CD14-positive monocyte (primary cell): Measurements from ENCODE around the gene AFF3. TPM values are rescaled to one million over a fixed set of nuclear protein-coding genes. Genes with fewer than 3 reads are reported as not detected.

ENCODE experiments used
- DNase-seq, 3 donors: peaks; one replicate each; pipeline ENCODE4 v3.0.0-alpha.2; 2011 to 2022
- H2AFZ ChIP-seq: 2 replicates; pipeline ENCODE4 v1.6.0; 2012; ENCODE audit warnings: mild to moderate bottlenecking, low read depth, low read length, inconsistent platforms; ENCODE audit not compliant: insufficient read depth, poor library complexity, severe bottlenecking
- H3K27ac ChIP-seq, 2 donors: 1 replicate in 1 of 2; 2 replicates in 1 of 2; pipeline ENCODE4 v1.5.1; 2012 to 2013; ENCODE audit warnings: low read length in 2 of 2, control low read depth in 1 of 2, inconsistent platforms in 1 of 2, low read depth in 1 of 2, mild to moderate bottlenecking in 1 of 2
- H3K27me3 ChIP-seq, 2 donors: one replicate each; pipeline versions ENCODE4 v1.6.0 to v1.6.1; 2011 to 2013; ENCODE audit warnings: low read length in 2 of 2; ENCODE audit not compliant: control insufficient read depth in 2 of 2, insufficient read depth in 2 of 2
- H3K36me3 ChIP-seq, 2 donors: replicated peaks in 1 of 2; 1 replicate in 1 of 2; 2 replicates in 1 of 2; pipeline versions ENCODE4 v1.5.1 to v1.6.1; 2012 to 2013; ENCODE audit warnings: low read length in 2 of 2, control low read depth in 1 of 2, inconsistent platforms in 1 of 2, mild to moderate bottlenecking in 1 of 2; ENCODE audit not compliant: insufficient read depth in 2 of 2, control insufficient read depth in 1 of 2
- H3K4me1 ChIP-seq, 2 donors: 1 replicate in 1 of 2; 2 replicates in 1 of 2; pipeline versions ENCODE4 v1.5.1 to v1.6.1; 2012 to 2013; ENCODE audit warnings: low read length in 2 of 2, control low read depth in 1 of 2, inconsistent platforms in 1 of 2, mild to moderate bottlenecking in 1 of 2, moderate library complexity in 1 of 2; ENCODE audit not compliant: insufficient read depth in 2 of 2, control insufficient read depth in 1 of 2
- H3K4me2 ChIP-seq: replicated peaks from 2 replicates; pipeline ENCODE3; 2012; ENCODE audit warnings: low read length, moderate library complexity, mild to moderate bottlenecking; ENCODE audit not compliant: poor library complexity, severe bottlenecking; ENCODE audit errors: extremely low read depth
- H3K4me3 ChIP-seq, 3 experiments: fragments of 200-600 bp in 1 of 3; sonication (generic) in 1 of 3; replicated peaks in 1 of 3; 1 replicate in 2 of 3; 2 replicates in 1 of 3; pipeline ENCODE4 v1.5.1; 2011 to 2013; ENCODE audit warnings: low read length in 3 of 3, mild to moderate bottlenecking in 3 of 3, control low read depth in 2 of 3, low read depth in 2 of 3, inconsistent platforms in 1 of 3, moderate library complexity in 1 of 3
- H3K79me2 ChIP-seq: 2 replicates; pipeline ENCODE4 v1.6.0; 2012; ENCODE audit warnings: mild to moderate bottlenecking, control low read depth, inconsistent platforms, low read length, moderate library complexity; ENCODE audit not compliant: insufficient read depth
- H3K9ac ChIP-seq: 2 replicates; pipeline ENCODE4 v1.6.0; 2017; ENCODE audit warnings: low read length, mild to moderate bottlenecking; ENCODE audit not compliant: insufficient read depth, poor library complexity, severe bottlenecking
- H3K9me3 ChIP-seq, 2 donors: replicated peaks in 1 of 2; 1 replicate in 1 of 2; 2 replicates in 1 of 2; pipeline versions ENCODE4 v1.5.1 to v1.6.1; 2012 to 2013; ENCODE audit warnings: low read length in 2 of 2, control low read depth in 1 of 2; ENCODE audit not compliant: control insufficient read depth in 1 of 2, insufficient read depth in 1 of 2
- H4K20me1 ChIP-seq: 2 replicates; pipeline ENCODE4 v1.6.0; 2012; ENCODE audit warnings: mild to moderate bottlenecking, low read length, control low read depth, moderate library complexity; ENCODE audit not compliant: insufficient read depth
- H3K27ac Mint-ChIP-seq, 7 donors: one replicate each; pipeline ENCODE4 v1.8.0; 2020; ENCODE audit warnings: mild to moderate bottlenecking in 7 of 7, mixed read lengths in 7 of 7, moderate library complexity in 6 of 7, inconsistent platforms in 2 of 7
- H3K27me3 Mint-ChIP-seq, 3 donors: one replicate each; pipeline ENCODE4 v1.8.0; 2021 to 2022; ENCODE audit warnings: low read depth in 3 of 3, mild to moderate bottlenecking in 3 of 3, mixed read lengths in 3 of 3, moderate library complexity in 3 of 3, inconsistent platforms in 1 of 3
- H3K36me3 Mint-ChIP-seq, 2 donors: one replicate each; pipeline ENCODE4 v1.8.0; 2020; ENCODE audit warnings: mixed read lengths in 2 of 2, inconsistent platforms in 1 of 2, mild to moderate bottlenecking in 1 of 2
- H3K4me1 Mint-ChIP-seq: one replicate; pipeline ENCODE4 v1.8.0; 2020; ENCODE audit warnings: mild to moderate bottlenecking, mixed read lengths
- H3K4me3 Mint-ChIP-seq, 2 donors: one replicate each; pipeline ENCODE4 v1.8.0; 2020; ENCODE audit warnings: mild to moderate bottlenecking in 2 of 2, mixed read lengths in 2 of 2, moderate library complexity in 1 of 2
- H3K9me3 Mint-ChIP-seq, 7 donors: one replicate each; pipeline ENCODE4 v1.8.0; 2020 to 2022; ENCODE audit warnings: mixed read lengths in 7 of 7, mild to moderate bottlenecking in 6 of 7, moderate library complexity in 6 of 7, inconsistent platforms in 2 of 7
- WGBS: methylation state at CpG from one replicate; pipeline ENCODE4 v1.1.5; 2013; ENCODE audit warnings: missing lambda C conversion rate; ENCODE audit not compliant: insufficient coverage; 5-methylcytosine and 5-hydroxymethylcytosine counted together
- intact Hi-C, 2 donors: fragments of 100-400 bp; cut with micrococcal nuclease; formaldehyde crosslinking; loops; one replicate each; pipeline versions ENCODE4 v1.15.0 to v1.15.1; 2023
- polyA plus RNA-seq, 3 donors: library from polyadenylated mRNA; depleted of rRNA in 1 of 3; unstranded in 2 of 3; stranded (reverse) in 1 of 3; fragments of 300-500 nt in 2 of 3; fragments of >200 nt in 1 of 3; fragmentation: Illumina TruSeq in 2 of 3; gene quantifications; 1 replicate in 2 of 3; 2 replicates in 1 of 3; pipeline ENCODE4 v1.2.3, GENCODE V29; 2012 to 2021
- TF ChIP-seq, protein P1 (sequence below): fragments of 200-600 bp; IDR thresholded peaks from one replicate; pipeline ENCODE4 v1.8.0; 2022; ENCODE audit warnings: antibody characterized with exemption, mild to moderate bottlenecking

The AFF3 gene
- polyA plus RNA-seq, 3 donors, result 0.17 to 4.1 (median 0.49) TPM

DNA sequence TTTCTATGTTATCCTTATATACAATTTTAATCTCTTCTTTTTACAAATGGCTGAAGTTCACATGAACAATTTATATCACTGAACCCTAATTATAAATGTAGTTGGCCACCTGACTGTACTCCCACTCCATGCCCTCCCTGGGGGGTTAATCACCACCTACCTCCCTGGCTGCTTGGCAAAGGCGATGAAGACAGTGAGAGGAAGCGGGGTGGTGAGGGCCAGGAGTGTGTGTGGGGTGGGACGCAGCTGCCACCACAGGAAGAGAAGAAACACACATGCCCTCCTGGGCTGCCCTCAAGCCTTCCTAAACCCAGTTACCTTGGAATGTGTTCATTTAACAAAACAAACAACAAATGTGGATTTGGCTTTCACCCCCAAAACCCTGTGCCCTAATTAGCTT is 565.6 kb downstream of the AFF3 start:
- Histone ChIP-seq H3K4me1 (no peaks in the 10 kb centered on the region), H3K36me3 (peaks cover 0 to 11% of the 10 kb centered on the region in 2 donors), H3K4me2 (no peak overlapping the region), H3K27me3 (no peaks in the 10 kb centered on the region), H3K9ac (no peak overlapping the region), H3K4me3 (no peak overlapping the region), H3K9me3 (no peaks in the 10 kb centered on the region), H2AFZ (no peak overlapping the region), H3K79me2 (no peaks in the 10 kb centered on the region), H4K20me1 (no peaks in the 10 kb centered on the region), H3K27ac (no peak overlapping the region)
- DNase-seq, result no peak
- intact Hi-C loops, result no loop called here
- no peaks in the 10 kb centered on the region for H3K9me3 Mint-ChIP-seq
- peaks cover 17 to 21% of the 10 kb centered on the region in 2 donors for H3K36me3 Mint-ChIP-seq
- H3K27me3 Mint-ChIP-seq, result no peaks in the 10 kb centered on the region
- TF ChIP-seq, protein P1, sequence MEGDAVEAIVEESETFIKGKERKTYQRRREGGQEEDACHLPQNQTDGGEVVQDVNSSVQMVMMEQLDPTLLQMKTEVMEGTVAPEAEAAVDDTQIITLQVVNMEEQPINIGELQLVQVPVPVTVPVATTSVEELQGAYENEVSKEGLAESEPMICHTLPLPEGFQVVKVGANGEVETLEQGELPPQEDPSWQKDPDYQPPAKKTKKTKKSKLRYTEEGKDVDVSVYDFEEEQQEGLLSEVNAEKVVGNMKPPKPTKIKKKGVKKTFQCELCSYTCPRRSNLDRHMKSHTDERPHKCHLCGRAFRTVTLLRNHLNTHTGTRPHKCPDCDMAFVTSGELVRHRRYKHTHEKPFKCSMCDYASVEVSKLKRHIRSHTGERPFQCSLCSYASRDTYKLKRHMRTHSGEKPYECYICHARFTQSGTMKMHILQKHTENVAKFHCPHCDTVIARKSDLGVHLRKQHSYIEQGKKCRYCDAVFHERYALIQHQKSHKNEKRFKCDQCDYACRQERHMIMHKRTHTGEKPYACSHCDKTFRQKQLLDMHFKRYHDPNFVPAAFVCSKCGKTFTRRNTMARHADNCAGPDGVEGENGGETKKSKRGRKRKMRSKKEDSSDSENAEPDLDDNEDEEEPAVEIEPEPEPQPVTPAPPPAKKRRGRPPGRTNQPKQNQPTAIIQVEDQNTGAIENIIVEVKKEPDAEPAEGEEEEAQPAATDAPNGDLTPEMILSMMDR, result no peak
- no peak overlapping the region for H3K4me3 Mint-ChIP-seq
- no peaks in the 10 kb centered on the region for H3K4me1 Mint-ChIP-seq
- no CpG with 5 or more reads among the region's 3 CpGs for WGBS
- peak overlapping the region in 1 of 7 donors; percentile 48 for H3K27ac Mint-ChIP-seq

DNA sequence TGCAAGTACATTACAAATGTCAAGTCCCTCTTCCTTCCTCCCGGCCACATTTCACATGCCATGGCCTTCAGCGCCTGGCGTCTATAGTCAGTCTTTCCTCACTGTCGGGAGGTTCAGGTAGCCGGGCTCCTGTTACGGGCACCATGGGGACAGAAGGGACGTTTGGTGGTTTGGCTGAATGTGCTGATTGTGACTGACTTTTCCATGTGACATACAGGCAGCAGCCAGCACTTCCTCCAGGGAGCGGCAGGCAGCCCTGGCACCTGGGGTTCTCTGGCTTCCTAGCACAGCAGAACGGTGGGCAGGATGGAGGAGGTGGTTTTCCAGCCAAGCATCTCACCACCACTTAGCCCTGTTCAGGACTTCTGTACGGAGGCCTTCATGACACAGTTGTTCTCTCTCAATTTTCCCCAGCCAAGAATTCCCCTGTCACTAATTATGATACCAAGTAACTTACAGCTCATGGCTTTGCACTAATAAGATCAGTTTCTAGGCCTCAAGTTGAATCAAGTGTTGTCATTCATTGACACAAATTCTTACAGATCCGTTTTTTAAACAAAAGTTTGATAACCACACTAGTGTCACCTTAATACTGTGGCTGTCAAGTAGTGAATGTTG is 568.6 kb downstream of the AFF3 start:
- H3K9me3 ChIP-seq, result no peaks in the 10 kb centered on the region
- no peak overlapping the region for H3K27ac Mint-ChIP-seq
- no peak overlapping the region for H3K4me3 ChIP-seq
- intact Hi-C loops, result no loop called here
- H4K20me1 ChIP-seq, result no peaks in the 10 kb centered on the region
- H3K27me3 Mint-ChIP-seq, result no peaks in the 10 kb centered on the region
- no peaks in the 10 kb centered on the region for H3K9me3 Mint-ChIP-seq
- no peak overlapping the region for H3K4me3 Mint-ChIP-seq
- peaks cover 15 to 22% of the 10 kb centered on the region in 2 donors for H3K36me3 Mint-ChIP-seq
- peaks cover 0 to 11% of the 10 kb centered on the region in 2 donors for H3K36me3 ChIP-seq
- DNase-seq, result no peak
- H3K4me2 ChIP-seq, result no peak overlapping the region
- no peaks in the 10 kb centered on the region for H3K79me2 ChIP-seq
- TF ChIP-seq, protein P1, result no peak
- 87% methylated on average over 7 of the region's 11 CpGs for WGBS
- H2AFZ ChIP-seq, result no peak overlapping the region
- no peaks in the 10 kb centered on the region for H3K4me1 ChIP-seq
- no peaks in the 10 kb centered on the region for H3K27me3 ChIP-seq
- H3K4me1 Mint-ChIP-seq, result no peaks in the 10 kb centered on the region
- H3K9ac ChIP-seq, result no peak overlapping the region
- no peak overlapping the region for H3K27ac ChIP-seq
